ENCODE data around the gene RSRC2. TPM values are rescaled to one million over a fixed set of nuclear protein-coding genes. Genes with fewer than 3 reads are reported as not detected.
"Not testable (repeated sequence)": the region's sequence is repeated elsewhere in the genome, so short reads cannot be mapped to it uniquely, and the experiment has no call there.

Gene RSRC2
- 63.8 TPM for total RNA-seq
- long read RNA-seq, transcript RSRC2-201 (10 exons, 3,520 nt), result major isoform, 27 of 104 reads
- long read RNA-seq, partial matches to known transcripts, result 2 of 104 reads
- long read RNA-seq, other reads (novel, unspliced or antisense), result 70 of 104 reads

DNA sequence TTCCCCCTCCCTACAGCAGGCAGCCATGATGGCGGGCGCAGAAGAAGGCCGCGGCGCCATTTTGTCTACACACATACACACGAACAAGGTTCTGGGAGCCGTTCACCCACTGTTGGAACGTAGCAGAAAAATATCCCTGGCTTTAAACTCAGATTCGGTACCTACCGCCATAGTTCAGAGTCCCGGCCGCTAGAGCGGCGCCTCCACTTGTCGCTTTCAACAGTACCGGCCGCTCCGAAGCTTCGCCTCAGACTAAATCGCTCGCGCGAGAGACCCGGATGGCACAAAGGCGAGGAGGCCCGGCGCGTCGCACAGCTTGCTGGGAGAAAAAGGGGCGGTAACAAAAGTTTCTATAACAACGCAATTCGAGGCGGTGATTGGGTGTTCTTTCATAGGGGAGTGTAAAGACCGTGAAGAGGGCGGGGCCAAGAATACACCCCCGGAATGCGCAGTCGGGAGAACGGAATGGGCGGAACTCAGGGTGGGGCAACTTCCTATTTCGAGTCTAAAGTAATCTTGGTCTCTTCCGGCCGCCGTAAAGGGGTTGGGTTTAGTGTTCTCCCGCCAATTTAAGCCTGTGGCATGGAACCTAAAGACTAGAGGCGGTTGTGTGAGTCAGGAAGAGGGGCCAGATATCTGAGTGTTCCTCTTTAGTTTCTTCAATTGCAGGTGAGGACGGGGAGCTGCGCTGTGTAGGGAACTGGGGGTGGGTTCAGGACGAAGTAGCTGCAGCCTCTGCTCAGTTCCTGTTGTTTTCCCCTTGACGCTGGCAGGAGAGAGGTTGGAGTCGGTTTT lies at the start of gene RSRC2, which contains the start of gene KNTC1:
Gene RSRC2, minus strand, starts transcription at position 254 of the 795 bp plus-strand sequence. Its CDS starts 83 bp downstream, at position 171.
Gene KNTC1, plus strand, starts transcription at position 567 of the 795 bp plus-strand sequence. CDS start 2,815 bp downstream, outside the sequence.
- peak within 1 kb of the TSS; percentile 97 for H3K27ac ChIP-seq
- peak; percentile 97 for DNase-seq
- intact Hi-C loops (cut with DNase I), result no loop called here
- peaks cover 20% of the 10 kb centered on the region for H3K36me3 ChIP-seq
- H3K4me1 ChIP-seq, result peaks cover 37% of the 10 kb centered on the region
- H3K4me3 ChIP-seq, result peak within 1 kb of the TSS; percentile 79
- TF ChIP-seq, protein P1, sequence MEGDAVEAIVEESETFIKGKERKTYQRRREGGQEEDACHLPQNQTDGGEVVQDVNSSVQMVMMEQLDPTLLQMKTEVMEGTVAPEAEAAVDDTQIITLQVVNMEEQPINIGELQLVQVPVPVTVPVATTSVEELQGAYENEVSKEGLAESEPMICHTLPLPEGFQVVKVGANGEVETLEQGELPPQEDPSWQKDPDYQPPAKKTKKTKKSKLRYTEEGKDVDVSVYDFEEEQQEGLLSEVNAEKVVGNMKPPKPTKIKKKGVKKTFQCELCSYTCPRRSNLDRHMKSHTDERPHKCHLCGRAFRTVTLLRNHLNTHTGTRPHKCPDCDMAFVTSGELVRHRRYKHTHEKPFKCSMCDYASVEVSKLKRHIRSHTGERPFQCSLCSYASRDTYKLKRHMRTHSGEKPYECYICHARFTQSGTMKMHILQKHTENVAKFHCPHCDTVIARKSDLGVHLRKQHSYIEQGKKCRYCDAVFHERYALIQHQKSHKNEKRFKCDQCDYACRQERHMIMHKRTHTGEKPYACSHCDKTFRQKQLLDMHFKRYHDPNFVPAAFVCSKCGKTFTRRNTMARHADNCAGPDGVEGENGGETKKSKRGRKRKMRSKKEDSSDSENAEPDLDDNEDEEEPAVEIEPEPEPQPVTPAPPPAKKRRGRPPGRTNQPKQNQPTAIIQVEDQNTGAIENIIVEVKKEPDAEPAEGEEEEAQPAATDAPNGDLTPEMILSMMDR (IDR thresholded peaks at IDR 0.05), result no peak
- ATAC-seq, result peak; percentile 98
- no peaks in the 10 kb centered on the region for H3K27me3 ChIP-seq
- H3K9me3 ChIP-seq, result no peaks in the 10 kb centered on the region

- ATAC-seq (no peak), DNase-seq (no peak)
- Histone ChIP-seq H3K27ac (no peak overlapping the region), H3K4me1 (no peaks in the 10 kb centered on the region), H3K27me3 (no peaks in the 10 kb centered on the region), H3K4me3 (no peak overlapping the region), H3K9me3 (no peaks in the 10 kb centered on the region), H3K36me3 (peaks cover 26% of the 10 kb centered on the region)
- TF ChIP-seq, protein P1 (IDR thresholded peaks at IDR 0.05), result no peak
- intact Hi-C loops (cut with DNase I), result no loop called here
Measured at GRCh38 chr12:122571821-122572220, 45.1 kb upstream of the RSRC2 start.

GRCh38 chr12:122570006-122570405 lies 43.3 kb upstream of the RSRC2 start:
- H3K4me3 ChIP-seq; H3K4me1 ChIP-seq; H3K27me3 ChIP-seq; ATAC-seq; H3K9me3 ChIP-seq; H3K27ac ChIP-seq; DNase-seq; intact Hi-C loops (cut with DNase I): not testable (repeated sequence)
- H3K36me3 ChIP-seq, result peaks cover 11% of the 10 kb centered on the region

GRCh38 chr12:122569288-122569687 lies 42.6 kb upstream of the RSRC2 start:
- H3K4me1 ChIP-seq, result no peaks in the 10 kb centered on the region

GRCh38 chr12:122566816-122567215 lies 40.1 kb upstream of the RSRC2 start:
- DNase-seq; H3K9me3 ChIP-seq; H3K27ac ChIP-seq; H3K4me1 ChIP-seq; H3K4me3 ChIP-seq; H3K36me3 ChIP-seq; H3K27me3 ChIP-seq; intact Hi-C loops (cut with DNase I); ATAC-seq: not testable (repeated sequence)

More at GRCh38 chr12:122569288-122569687, 42.6 kb upstream of the RSRC2 start:
- no peak overlapping the region for H3K27ac ChIP-seq
- no peaks in the 10 kb centered on the region for H3K27me3 ChIP-seq
- no peaks in the 10 kb centered on the region for H3K9me3 ChIP-seq
- no peak overlapping the region for H3K4me3 ChIP-seq
- ATAC-seq (no peak), DNase-seq (no peak)
- intact Hi-C loops (cut with DNase I), result no loop called here
- peaks cover 5% of the 10 kb centered on the region for H3K36me3 ChIP-seq
- TF ChIP-seq, protein P1 (IDR thresholded peaks at IDR 0.05), result no peak

- ATAC-seq (no peak), DNase-seq (no peak)
- Histone ChIP-seq H3K9me3 (no peaks in the 10 kb centered on the region), H3K27me3 (no peaks in the 10 kb centered on the region), H3K27ac (no peak overlapping the region), H3K36me3 (peaks cover 4% of the 10 kb centered on the region), H3K4me1 (no peaks in the 10 kb centered on the region), H3K4me3 (no peak overlapping the region)
- intact Hi-C loops (cut with DNase I), result no loop called here
- TF ChIP-seq, protein P1 (IDR thresholded peaks at IDR 0.05), result no peak
Measured at GRCh38 chr12:122563361-122563760, 36.6 kb upstream of the RSRC2 start.
